ENCODE data around the gene TRAIP.
A peak's percentile ranks its signal among the peaks of the same experiment; 100 is the strongest.

TRAIP gene

DNA sequence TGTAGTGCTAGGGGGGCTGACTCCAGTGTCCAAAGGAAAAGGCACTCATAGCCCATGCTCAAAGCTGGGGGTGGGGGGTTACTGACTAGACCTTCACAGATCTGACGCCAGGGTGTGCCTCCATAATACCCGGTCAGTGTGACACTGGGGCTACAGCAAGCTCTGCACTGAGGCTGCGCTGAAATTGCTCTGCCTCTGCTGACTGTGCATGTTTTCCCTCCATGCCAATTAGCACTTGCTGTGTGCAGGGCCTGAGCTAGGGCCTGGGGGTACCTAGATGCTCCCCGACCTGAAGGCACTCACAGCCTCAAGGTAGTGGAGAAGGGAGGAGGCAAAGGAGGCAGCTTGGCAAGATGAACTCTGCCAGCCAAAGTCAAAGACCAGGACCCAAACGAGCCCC is 8.1 kb upstream of the TRAIP start:
- H3K27ac ChIP-seq: no peak overlapping the region
- TF ChIP-seq, protein P1, sequence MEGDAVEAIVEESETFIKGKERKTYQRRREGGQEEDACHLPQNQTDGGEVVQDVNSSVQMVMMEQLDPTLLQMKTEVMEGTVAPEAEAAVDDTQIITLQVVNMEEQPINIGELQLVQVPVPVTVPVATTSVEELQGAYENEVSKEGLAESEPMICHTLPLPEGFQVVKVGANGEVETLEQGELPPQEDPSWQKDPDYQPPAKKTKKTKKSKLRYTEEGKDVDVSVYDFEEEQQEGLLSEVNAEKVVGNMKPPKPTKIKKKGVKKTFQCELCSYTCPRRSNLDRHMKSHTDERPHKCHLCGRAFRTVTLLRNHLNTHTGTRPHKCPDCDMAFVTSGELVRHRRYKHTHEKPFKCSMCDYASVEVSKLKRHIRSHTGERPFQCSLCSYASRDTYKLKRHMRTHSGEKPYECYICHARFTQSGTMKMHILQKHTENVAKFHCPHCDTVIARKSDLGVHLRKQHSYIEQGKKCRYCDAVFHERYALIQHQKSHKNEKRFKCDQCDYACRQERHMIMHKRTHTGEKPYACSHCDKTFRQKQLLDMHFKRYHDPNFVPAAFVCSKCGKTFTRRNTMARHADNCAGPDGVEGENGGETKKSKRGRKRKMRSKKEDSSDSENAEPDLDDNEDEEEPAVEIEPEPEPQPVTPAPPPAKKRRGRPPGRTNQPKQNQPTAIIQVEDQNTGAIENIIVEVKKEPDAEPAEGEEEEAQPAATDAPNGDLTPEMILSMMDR (conservative IDR thresholded peaks at IDR 0.05): no peak
- TF ChIP-seq ZFX (IDR thresholded peaks at IDR 0.05): no peak

DNA sequence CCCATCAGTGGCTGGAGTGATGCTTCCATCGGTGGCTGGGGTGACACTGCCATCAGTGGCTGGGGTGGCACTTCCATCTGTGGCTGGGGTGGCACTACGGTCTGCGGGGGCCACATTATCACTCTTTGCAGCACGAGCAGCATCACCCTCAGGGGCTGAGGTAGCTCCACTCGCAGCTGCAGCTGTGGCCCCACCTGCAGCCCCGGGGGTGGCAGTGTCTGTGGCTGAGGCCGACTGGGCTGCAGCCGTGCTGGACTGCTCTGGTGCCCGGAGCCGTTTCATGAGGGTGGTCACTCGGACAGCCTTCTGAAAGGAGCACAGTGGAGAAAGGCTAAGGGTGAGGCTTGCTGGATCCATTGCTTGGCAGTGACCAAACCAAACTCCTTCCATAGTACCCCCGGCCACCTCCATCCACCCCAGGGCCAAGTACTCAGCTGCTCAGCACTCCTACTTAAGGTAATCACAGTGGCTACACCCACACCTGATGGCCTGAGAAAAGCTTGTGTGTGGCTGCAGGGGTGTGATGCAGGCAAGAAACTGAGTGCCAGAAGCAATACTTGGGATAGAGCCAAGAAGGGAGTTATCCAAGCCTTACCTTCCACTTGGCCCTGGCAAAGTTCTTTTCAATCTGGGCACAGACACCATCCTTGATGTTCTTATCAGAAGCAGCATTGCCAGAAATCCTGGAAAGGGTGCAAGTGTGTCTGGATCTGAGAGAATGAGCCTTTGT is 3.4 kb upstream of the TRAIP start:
- no peak overlapping the region for H3K27ac ChIP-seq
- no peak for TF ChIP-seq ZFX (IDR thresholded peaks at IDR 0.05)
- TF ChIP-seq, protein P1 (conservative IDR thresholded peaks at IDR 0.05): no peak

DNA sequence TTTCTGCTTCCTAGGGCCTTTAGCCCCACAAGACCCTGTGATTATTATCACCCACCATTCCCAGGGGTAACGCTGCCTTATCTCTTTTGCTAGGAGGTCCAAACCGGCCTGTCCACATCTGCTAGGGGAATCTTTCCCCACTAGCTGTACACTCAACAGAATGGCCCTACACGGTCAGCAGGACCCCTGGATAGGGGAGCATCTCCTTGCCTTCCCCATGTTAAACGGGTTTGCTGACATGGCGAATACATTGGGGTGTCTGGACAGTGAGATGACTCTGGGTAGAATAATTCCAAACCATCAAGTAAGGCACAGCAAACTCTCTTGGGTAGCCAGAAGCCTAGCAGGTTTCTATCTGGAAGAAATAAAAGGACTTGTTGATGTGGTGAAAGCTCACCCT is 702 bp downstream of the TRAIP start:
- TF ChIP-seq, protein P1 (conservative IDR thresholded peaks at IDR 0.05): no peak
- TF ChIP-seq ZFX (IDR thresholded peaks at IDR 0.05): no peak
- peak overlapping the region; percentile 80 for H3K27ac ChIP-seq

DNA sequence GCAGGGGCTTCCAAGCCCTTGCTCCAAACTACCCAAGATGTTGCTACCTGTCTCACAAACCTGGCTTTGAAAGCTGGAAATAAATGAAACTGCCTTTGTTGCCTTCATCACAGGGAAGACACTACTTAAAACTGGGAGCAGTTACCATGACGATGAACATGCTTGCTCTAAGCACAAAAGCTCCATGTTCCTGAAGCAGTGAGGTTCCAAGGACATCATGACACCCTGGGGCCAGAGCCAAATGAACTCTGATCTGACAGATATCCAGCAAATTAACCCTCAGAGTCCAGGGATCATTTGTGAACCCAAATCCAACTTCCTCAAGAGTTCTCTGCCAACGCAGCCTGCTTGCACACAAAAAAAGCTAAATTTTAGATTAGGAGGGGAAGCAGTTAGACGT is 10.7 kb downstream of the TRAIP start:
- no peak overlapping the region for H3K27ac ChIP-seq
- TF ChIP-seq ZFX (IDR thresholded peaks at IDR 0.05): no peak
- TF ChIP-seq, protein P1 (conservative IDR thresholded peaks at IDR 0.05): no peak

DNA sequence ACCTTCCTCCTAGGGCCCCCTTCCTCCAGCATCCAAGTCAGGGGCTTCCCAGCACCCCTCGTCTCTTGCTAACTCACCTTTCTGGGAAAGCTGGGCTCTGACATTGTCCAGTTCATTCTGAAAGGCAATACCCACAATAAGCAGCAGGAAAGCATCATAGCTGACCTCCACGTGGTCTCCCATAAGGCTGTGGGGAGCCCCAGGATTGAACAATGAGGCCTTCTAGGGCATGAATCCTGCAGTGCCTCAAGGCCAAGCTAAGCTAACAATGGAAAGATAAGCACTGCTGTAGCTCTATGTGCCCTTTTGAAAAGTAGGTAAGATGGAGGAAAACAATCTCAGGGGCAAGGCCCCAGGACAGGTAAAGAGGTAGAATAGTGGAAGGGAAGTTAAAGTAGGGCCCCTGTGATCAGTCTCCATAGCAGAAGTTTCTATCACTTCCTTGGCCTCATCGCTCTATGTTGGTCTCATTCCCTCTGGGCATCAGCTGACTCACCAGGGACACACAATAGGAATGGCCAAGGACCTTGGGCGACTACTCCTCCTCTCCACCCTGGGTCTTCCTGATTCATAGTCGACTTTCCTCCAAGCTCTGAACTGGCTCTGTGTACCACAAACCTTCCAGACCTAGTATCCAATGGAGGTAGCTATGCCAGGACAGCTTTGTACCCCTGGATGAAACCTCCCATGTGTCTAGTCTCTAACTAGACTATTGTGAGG is 11.7 kb downstream of the TRAIP start:
- H3K27ac ChIP-seq: no peak overlapping the region
- TF ChIP-seq ZFX (IDR thresholded peaks at IDR 0.05): no peak
- TF ChIP-seq, protein P1 (conservative IDR thresholded peaks at IDR 0.05): no peak

DNA sequence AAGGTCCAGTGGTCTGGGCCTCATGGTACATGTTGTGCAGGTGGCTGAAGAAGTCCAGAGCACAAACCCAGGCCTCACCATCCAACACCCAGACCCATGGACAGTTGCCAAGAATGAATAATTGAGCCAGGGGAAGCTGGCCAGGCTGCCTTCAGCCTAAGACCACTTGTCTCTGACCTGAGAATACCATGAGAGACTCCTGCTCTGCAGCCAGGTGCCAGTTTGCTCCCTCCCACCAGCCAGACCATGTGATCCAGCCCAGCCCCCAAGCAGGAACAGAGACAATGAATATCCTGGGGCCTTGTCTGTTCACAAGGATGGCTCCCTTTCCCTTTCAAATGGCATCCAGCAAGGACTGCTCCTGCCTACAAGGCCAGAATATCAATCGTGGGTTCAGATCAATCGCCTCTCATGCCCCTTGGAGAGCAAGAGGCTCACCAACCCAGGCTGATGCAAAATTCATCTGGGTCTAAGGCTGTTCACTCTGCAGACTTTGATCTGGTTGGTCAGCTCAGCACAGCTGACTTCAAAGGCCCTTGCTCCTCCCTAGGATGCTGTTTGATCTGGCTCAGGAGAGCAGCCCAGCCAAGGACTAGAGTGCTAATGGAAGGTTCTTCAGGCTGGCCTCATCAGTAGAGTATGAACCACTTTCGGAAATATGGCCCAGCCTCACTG is 13.4 kb downstream of the TRAIP start:
- TF ChIP-seq, protein P1 (conservative IDR thresholded peaks at IDR 0.05): no peak
- TF ChIP-seq ZFX (IDR thresholded peaks at IDR 0.05): no peak
- H3K27ac ChIP-seq: no peak overlapping the region

DNA sequence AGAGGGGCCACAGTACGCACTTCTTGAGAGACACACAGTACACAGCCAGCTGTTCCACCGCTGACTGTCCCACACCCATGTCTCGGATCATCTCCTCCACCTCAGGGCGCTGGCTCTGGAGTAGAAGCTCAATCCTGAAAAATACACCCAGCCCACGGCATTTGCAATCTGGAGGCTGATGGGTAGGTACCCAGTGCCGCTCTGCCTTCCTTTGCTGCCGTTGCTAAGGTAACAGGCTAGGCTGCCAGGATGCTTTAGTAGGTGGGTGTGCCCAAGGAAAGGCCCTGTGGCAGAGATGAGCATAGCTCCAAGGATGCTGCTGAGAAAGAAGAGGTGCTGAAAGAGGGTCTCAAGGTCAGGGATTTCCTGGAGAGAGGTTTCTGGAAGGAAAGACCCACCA is 14.6 kb downstream of the TRAIP start:
- no peak for TF ChIP-seq ZFX (IDR thresholded peaks at IDR 0.05)
- TF ChIP-seq, protein P1 (conservative IDR thresholded peaks at IDR 0.05): no peak
- no peak overlapping the region for H3K27ac ChIP-seq
